Left ventricle myocardium inferior (tissue), 1 donor: ENCODE results near the gene CHRDL2. TPM values are rescaled to one million over a fixed set of nuclear protein-coding genes. Genes with fewer than 3 reads are reported as not detected.
A peak's percentile ranks its signal among the peaks of the same experiment; 100 is the strongest.

Source experiments
- DNase-seq: peaks from one replicate; pipeline ENCODE4 v3.0.0-alpha.2; 2020
- H3K27ac ChIP-seq: fragments of 200-600 bp; replicated peaks from 2 replicates; pipeline ENCODE4 v1.8.0; 2021
- H3K27me3 ChIP-seq: fragments of 200-600 bp; 2 replicates; pipeline ENCODE4 v1.8.0; 2021; ENCODE audit warnings: low read depth
- H3K36me3 ChIP-seq: fragments of 200-600 bp; 2 replicates; pipeline ENCODE4 v1.8.0; 2021
- H3K4me1 ChIP-seq: fragments of 200-600 bp; 2 replicates; pipeline ENCODE4 v1.8.0; 2021
- H3K4me3 ChIP-seq: fragments of 200-600 bp; 2 replicates; pipeline ENCODE4 v1.8.0; 2021; ENCODE audit warnings: mild to moderate bottlenecking, moderate library complexity
- H3K9me3 ChIP-seq: fragments of 200-600 bp; replicated peaks from 2 replicates; pipeline ENCODE4 v1.8.0; 2021
- CTCF ChIP-seq: fragments of 200-600 bp; IDR thresholded peaks from 2 replicates; pipeline ENCODE4 v1.8.0; 2021; ENCODE audit warnings: antibody characterized with exemption, mild to moderate bottlenecking, borderline replicate concordance
- intact Hi-C: fragments of 100-400 bp; cut with micrococcal nuclease; formaldehyde crosslinking; loops from one replicate; pipeline ENCODE4 v1.11.0; 2022
- total RNA-seq: library from RNA; stranded (reverse); fragmentation: NEBNext Ultra II Directional; extraction: Animal tissue kit (Norgen Biotek cat#: 25700); gene quantifications from one replicate; pipeline ENCODE4 v1.2.1, GENCODE V29; 2021
- donor health status: DM: no; HTN: yes; CAD: no; lungs with severe emphysema.

The CHRDL2 gene
- total RNA-seq, 1 donor from 2014 or later, result 6.5 TPM

- no peak for TF ChIP-seq CTCF
- intact Hi-C loops, result no loop called here
- Histone ChIP-seq H3K4me3 (no peak overlapping the region), H3K9me3 (no peaks in the 10 kb centered on the region), H3K27ac (no peak overlapping the region), H3K27me3 (no peaks in the 10 kb centered on the region), H3K36me3 (no peaks in the 10 kb centered on the region), H3K4me1 (peaks cover 3% of the 10 kb centered on the region)
- no peak for DNase-seq
These were observed 41.6 kb downstream of the CHRDL2 start for GRCh38 chr11:74689666-74690065.

GRCh38 chr11:74687237-74688023, 43.8 kb downstream of the CHRDL2 start:
- Histone ChIP-seq H3K36me3 (no peaks in the 10 kb centered on the region), H3K4me3 (no peak overlapping the region), H3K4me1 (peaks cover 22% of the 10 kb centered on the region), H3K27me3 (peaks cover 11% of the 10 kb centered on the region), H3K9me3 (no peaks in the 10 kb centered on the region), H3K27ac (peak overlapping the region; percentile 45)
- DNase-seq, result no peak
- intact Hi-C loops, result no loop called here
- TF ChIP-seq CTCF, result no peak

- Histone ChIP-seq H3K27me3 (peaks cover 11% of the 10 kb centered on the region), H3K4me3 (no peak overlapping the region), H3K27ac (peak overlapping the region; percentile 45), H3K9me3 (no peaks in the 10 kb centered on the region), H3K4me1 (peaks cover 29% of the 10 kb centered on the region), H3K36me3 (no peaks in the 10 kb centered on the region)
- TF ChIP-seq CTCF, result no peak
- intact Hi-C loops, result no loop called here
- no peak for DNase-seq
These were observed 44.4 kb downstream of the CHRDL2 start for GRCh38 chr11:74686792-74687191.

- H3K27ac ChIP-seq, result no peak overlapping the region
- no peak for DNase-seq
- intact Hi-C loops, result no loop called here
- no peak overlapping the region for H3K4me3 ChIP-seq
- H3K4me1 ChIP-seq, result peaks cover 37% of the 10 kb centered on the region
- no peak for TF ChIP-seq CTCF
- H3K9me3 ChIP-seq, result no peaks in the 10 kb centered on the region
- H3K27me3 ChIP-seq, result peaks cover 11% of the 10 kb centered on the region
- H3K36me3 ChIP-seq, result no peaks in the 10 kb centered on the region
These were observed 45.3 kb downstream of the CHRDL2 start for GRCh38 chr11:74685905-74686304.

GRCh38 chr11:74685338-74685737, 45.9 kb downstream of the CHRDL2 start:
- intact Hi-C loops, result no loop called here
- no peak overlapping the region for H3K27ac ChIP-seq
- no peak for DNase-seq

More at GRCh38 chr11:74685338-74685737, 45.9 kb downstream of the CHRDL2 start:
- no peak for TF ChIP-seq CTCF
- Histone ChIP-seq H3K27me3 (peaks cover 11% of the 10 kb centered on the region), H3K4me1 (peaks cover 37% of the 10 kb centered on the region), H3K9me3 (no peaks in the 10 kb centered on the region), H3K4me3 (no peak overlapping the region), H3K36me3 (no peaks in the 10 kb centered on the region)
